GM19452 (cell line): ENCODE measurements around the gene PKP4.

Experiments
- ATAC-seq: cut with Tn5 transposase; IDR thresholded peaks from one replicate; pipeline ENCODE4 v1.9.1; 2021; ENCODE audit not compliant: unreplicated experiment

The PKP4 gene

GRCh38 chr2:158635961-158636601 lies 179.3 kb downstream of the PKP4 start:
- ATAC-seq, result no peak

- no peak for ATAC-seq
Measured at GRCh38 chr2:158637357-158637756, 180.6 kb downstream of the PKP4 start.

- no peak for ATAC-seq
Measured at GRCh38 chr2:158644139-158644538, 187.4 kb downstream of the PKP4 start.

- ATAC-seq, result no peak
Measured at GRCh38 chr2:158645299-158645698, 188.5 kb downstream of the PKP4 start.

- ATAC-seq, result no peak
Measured at GRCh38 chr2:158647436-158648231, 190.9 kb downstream of the PKP4 start.

- ATAC-seq, result no peak
Measured at GRCh38 chr2:158649846-158650245, 193.1 kb downstream of the PKP4 start.

GRCh38 chr2:158650646-158651357 lies 194.1 kb downstream of the PKP4 start:
- ATAC-seq, result no peak

GRCh38 chr2:158651358-158652057 lies 194.8 kb downstream of the PKP4 start:
- no peak for ATAC-seq

GRCh38 chr2:158655628-158656027 lies 198.9 kb downstream of the PKP4 start:
- ATAC-seq, result no peak

GRCh38 chr2:158656492-158657229 lies 199.9 kb downstream of the PKP4 start:
- ATAC-seq, result no peak

- no peak for ATAC-seq
Measured at GRCh38 chr2:158658396-158658795, 201.6 kb downstream of the PKP4 start.

GRCh38 chr2:158659483-158659882 lies 202.7 kb downstream of the PKP4 start:
- ATAC-seq, result no peak

- no peak for ATAC-seq
Measured at GRCh38 chr2:158661231-158661630, 204.5 kb downstream of the PKP4 start.

- ATAC-seq, result no peak
Measured at GRCh38 chr2:158662421-158662820, 205.7 kb downstream of the PKP4 start.

GRCh38 chr2:158663796-158664195 lies 207.0 kb downstream of the PKP4 start:
- no peak for ATAC-seq

- no peak for ATAC-seq
Measured at GRCh38 chr2:158664987-158665386, 208.2 kb downstream of the PKP4 start.

GRCh38 chr2:158665536-158666302 lies 209.0 kb downstream of the PKP4 start:
- no peak for ATAC-seq

GRCh38 chr2:158666969-158667368 lies 210.2 kb downstream of the PKP4 start:
- ATAC-seq, result no peak

GRCh38 chr2:158667586-158667985 lies 210.8 kb downstream of the PKP4 start:
- no peak for ATAC-seq
